ENCODE data around the gene NECAB3. TPM values are rescaled to one million over a fixed set of nuclear protein-coding genes. Genes with fewer than 3 reads are reported as not detected.

The NECAB3 gene
- total and polyA plus RNA-seq, 4 donors: 10.6 to 53.1 (median 23.3) TPM

DNA sequence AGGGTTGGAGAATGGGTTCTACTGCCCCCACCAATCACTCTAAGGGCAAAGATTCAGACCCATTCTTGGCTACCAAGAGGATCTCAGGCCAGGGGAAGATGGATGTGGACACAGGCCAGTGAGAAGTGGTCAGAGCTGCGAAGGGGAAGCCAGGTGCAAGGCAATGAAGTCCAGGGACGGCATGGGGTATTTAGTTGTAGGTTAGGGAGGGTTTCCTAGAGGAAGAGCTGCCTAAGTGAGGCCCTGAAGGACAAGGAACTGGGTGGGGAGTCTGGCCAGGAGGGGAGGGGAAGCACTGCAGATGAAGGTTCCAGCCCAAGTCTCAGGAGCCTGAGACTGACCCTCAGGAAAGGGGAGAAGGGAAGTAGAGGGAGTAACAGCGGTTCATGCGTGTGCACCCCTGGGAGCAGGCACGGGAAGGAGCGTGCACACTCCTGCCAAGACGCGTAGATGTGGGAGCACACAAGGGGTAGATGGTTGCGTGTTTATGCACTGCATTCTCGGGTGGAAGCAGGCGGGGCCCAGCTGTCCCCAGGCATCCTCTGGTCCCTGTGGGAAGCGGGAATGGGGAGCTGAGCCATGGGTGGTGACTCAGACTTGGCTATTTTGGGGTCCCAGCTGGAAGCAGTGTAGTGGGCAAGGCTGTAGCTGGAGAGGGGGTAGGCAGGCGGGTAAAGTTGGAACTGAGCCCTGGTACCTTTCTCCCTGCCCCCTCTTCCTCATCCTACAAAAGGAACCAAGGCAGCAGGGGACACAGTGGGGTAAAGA is 4.2 kb downstream of the NECAB3 start:
- Histone ChIP-seq H3K4me3 (ENCODE audit: low read length in 2 of 2) (no peak overlapping the region), H3K36me3 (ENCODE audit: control insufficient read depth in 1 of 2, insufficient read depth in 2 of 2, low read length in 1 of 2) (no peaks in the 10 kb centered on the region), H3K9me3 (ENCODE audit: control insufficient read depth, low read length) (no peaks in the 10 kb centered on the region), H3K27me3 (ENCODE audit: control insufficient read depth in 1 of 2, insufficient read depth in 2 of 2, low read length in 1 of 2) (no peaks in the 10 kb centered on the region), H3K27ac (ENCODE audit: low read depth in 1 of 2, low read length in 2 of 2) (no peak overlapping the region), H3K4me1 (ENCODE audit: control insufficient read depth in 1 of 2, insufficient read depth in 2 of 2, low read length in 2 of 2) (no peaks in the 10 kb centered on the region)
- WGBS, 2 donors: 38 to 57% methylated on average over 13 of the region's 13 CpGs
- no peak for ATAC-seq (ENCODE audit: low FRiP score)
- DNase-seq: no peak
- intact Hi-C loops (cut with DNase I): loop anchor here in 1 of 2 donors (5.0 kb wide), 2 partner anchors 213 to 253 kb away; no protein-coding TSS in a partner anchor

GRCh38 chr20:33669224-33669623 is 5.0 kb downstream of the NECAB3 start:
- no peaks in the 10 kb centered on the region for H3K9me3 ChIP-seq (ENCODE audit: control insufficient read depth, low read length)
- no peaks in the 10 kb centered on the region for H3K27me3 ChIP-seq (ENCODE audit: control insufficient read depth in 1 of 2, insufficient read depth in 2 of 2, low read length in 1 of 2)
- 89 to 91% methylated on average over 5 of the region's 5 CpGs for WGBS, 2 donors
- ATAC-seq (ENCODE audit: low FRiP score) (no peak), DNase-seq (no peak)
- no peaks in the 10 kb centered on the region for H3K4me1 ChIP-seq (ENCODE audit: control insufficient read depth in 1 of 2, insufficient read depth in 2 of 2, low read length in 2 of 2)
- H3K4me3 ChIP-seq (ENCODE audit: low read length in 2 of 2): no peak overlapping the region
- intact Hi-C loops (cut with DNase I): loop anchor here in 1 of 2 donors (5.0 kb wide), 2 partner anchors 212 to 252 kb away; no protein-coding TSS in a partner anchor
- no peak overlapping the region for H3K27ac ChIP-seq (ENCODE audit: low read depth in 1 of 2, low read length in 2 of 2)
- H3K36me3 ChIP-seq (ENCODE audit: control insufficient read depth in 1 of 2, insufficient read depth in 2 of 2, low read length in 1 of 2): no peaks in the 10 kb centered on the region

DNA sequence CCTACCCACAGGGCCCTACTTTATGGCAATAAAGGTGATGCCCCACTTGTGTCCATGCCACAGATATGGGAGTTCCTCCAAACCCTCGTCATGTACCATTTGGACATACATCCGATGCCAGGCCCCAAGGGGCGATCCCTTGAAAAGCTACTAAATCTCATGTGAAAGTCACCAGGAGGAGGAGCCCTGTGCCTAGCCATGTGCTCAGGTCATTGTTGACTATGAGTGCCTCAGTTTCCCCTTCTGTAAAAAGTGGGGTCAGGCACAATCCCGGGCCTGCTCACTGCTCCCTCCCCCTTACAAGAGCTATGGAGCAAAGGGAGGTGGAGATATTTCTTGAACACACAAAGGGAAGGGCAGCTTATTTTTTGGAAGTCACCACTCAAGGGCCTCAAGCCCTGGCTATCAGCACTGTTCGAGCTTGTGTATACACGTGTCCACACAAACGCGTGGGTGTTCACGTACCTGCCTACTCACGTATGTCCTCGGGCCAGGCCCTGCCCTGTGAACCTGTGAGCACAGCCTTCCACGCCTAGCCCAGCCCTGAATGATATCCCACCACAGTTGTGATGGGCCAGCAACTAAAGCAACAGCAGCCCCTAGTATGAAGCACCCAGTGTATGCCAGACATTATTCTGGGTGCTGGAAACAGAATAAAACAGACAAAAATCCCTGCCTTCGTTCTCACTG is 5.6 kb downstream of the NECAB3 start:
- no peaks in the 10 kb centered on the region for H3K36me3 ChIP-seq (ENCODE audit: control insufficient read depth in 1 of 2, insufficient read depth in 2 of 2, low read length in 1 of 2)
- H3K27me3 ChIP-seq (ENCODE audit: control insufficient read depth in 1 of 2, insufficient read depth in 2 of 2, low read length in 1 of 2): no peaks in the 10 kb centered on the region
- H3K4me3 ChIP-seq (ENCODE audit: low read length in 2 of 2): no peak overlapping the region
- WGBS, 2 donors: 84 to 87% methylated on average over 13 of the region's 13 CpGs
- no peak overlapping the region for H3K27ac ChIP-seq (ENCODE audit: low read depth in 1 of 2, low read length in 2 of 2)
- no peak for DNase-seq
- no peaks in the 10 kb centered on the region for H3K4me1 ChIP-seq (ENCODE audit: control insufficient read depth in 1 of 2, insufficient read depth in 2 of 2, low read length in 2 of 2)
- H3K9me3 ChIP-seq (ENCODE audit: control insufficient read depth, low read length): no peaks in the 10 kb centered on the region
- no peak for ATAC-seq (ENCODE audit: low FRiP score)
- intact Hi-C loops (cut with DNase I): loop anchor here in 1 of 2 donors (5.0 kb wide), 2 partner anchors 211 to 251 kb away; no protein-coding TSS in a partner anchor

DNA sequence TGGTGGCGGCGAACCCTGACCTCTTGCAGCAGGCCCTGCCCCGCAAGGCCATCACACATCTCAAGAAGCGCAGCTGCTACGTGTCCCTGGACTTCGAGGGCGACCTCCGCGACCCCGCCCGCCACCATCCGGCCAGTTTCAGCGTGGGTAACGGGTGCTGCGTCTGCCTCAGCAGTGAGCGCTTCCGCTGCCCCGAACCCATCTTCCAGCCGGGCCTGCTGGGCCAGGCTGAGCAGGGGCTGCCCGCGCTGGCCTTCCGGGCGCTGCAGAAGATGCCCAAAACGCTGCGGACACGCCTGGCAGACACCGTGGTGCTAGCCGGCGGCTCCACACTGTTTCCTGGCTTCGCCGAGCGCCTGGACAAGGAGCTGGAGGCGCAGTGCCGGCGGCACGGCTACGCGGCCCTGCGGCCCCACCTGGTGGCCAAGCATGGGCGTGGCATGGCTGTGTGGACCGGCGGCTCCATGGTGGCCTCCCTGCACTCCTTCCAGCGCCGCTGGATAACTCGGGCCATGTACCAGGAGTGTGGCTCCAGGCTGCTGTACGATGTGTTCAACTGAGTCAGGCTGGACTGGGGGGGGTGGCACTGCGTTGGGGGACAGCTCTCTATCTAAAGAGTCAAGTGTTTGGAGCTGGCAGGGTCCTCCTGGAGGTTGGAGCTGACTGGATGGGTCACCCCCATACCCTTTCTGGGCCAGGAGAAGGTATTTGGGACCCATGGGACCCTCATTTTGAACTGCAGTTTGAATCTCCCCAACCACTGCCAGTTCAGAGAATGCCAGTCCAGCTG is 6.4 kb downstream of the NECAB3 start:
- no peaks in the 10 kb centered on the region for H3K9me3 ChIP-seq (ENCODE audit: control insufficient read depth, low read length)
- no peaks in the 10 kb centered on the region for H3K27me3 ChIP-seq (ENCODE audit: control insufficient read depth in 1 of 2, insufficient read depth in 2 of 2, low read length in 1 of 2)
- peak; percentile 85 for ATAC-seq (ENCODE audit: low FRiP score)
- H3K4me1 ChIP-seq (ENCODE audit: control insufficient read depth in 1 of 2, insufficient read depth in 2 of 2, low read length in 2 of 2): no peaks in the 10 kb centered on the region
- H3K36me3 ChIP-seq (ENCODE audit: control insufficient read depth in 1 of 2, insufficient read depth in 2 of 2, low read length in 1 of 2): no peaks in the 10 kb centered on the region
- peak overlapping the region in 1 of 2 donors; percentile 75 for H3K27ac ChIP-seq (ENCODE audit: low read depth in 1 of 2, low read length in 2 of 2)
- intact Hi-C loops (cut with DNase I): loop anchor here in 1 of 2 donors (5.0 kb wide), 2 partner anchors 211 to 251 kb away; no protein-coding TSS in a partner anchor
- H3K4me3 ChIP-seq (ENCODE audit: low read length in 2 of 2): peak overlapping the region in 1 of 2 donors; percentile 28
- WGBS, 2 donors: 8 to 27% methylated on average over 45 to 47 of the region's 47 CpGs
- DNase-seq: peak; percentile 85 to 92

- no peaks in the 10 kb centered on the region for H3K9me3 ChIP-seq (ENCODE audit: control insufficient read depth, low read length)
- no peaks in the 10 kb centered on the region for H3K27me3 ChIP-seq (ENCODE audit: control insufficient read depth in 1 of 2, insufficient read depth in 2 of 2, low read length in 1 of 2)
- no peaks in the 10 kb centered on the region for H3K4me1 ChIP-seq (ENCODE audit: control insufficient read depth in 1 of 2, insufficient read depth in 2 of 2, low read length in 2 of 2)
- H3K36me3 ChIP-seq (ENCODE audit: control insufficient read depth in 1 of 2, insufficient read depth in 2 of 2, low read length in 1 of 2): no peaks in the 10 kb centered on the region
- H3K27ac ChIP-seq (ENCODE audit: low read depth in 1 of 2, low read length in 2 of 2): peak overlapping the region in 1 of 2 donors; percentile 75
- DNase-seq (peak; percentile 74 to 88), ATAC-seq (ENCODE audit: low FRiP score) (peak; percentile 39)
- intact Hi-C loops (cut with DNase I): loop anchor here in 1 of 2 donors (5.0 kb wide), 2 partner anchors 210 to 250 kb away; no protein-coding TSS in a partner anchor
- WGBS, 2 donors: 3 to 7% methylated on average over 45 to 55 of the region's 55 CpGs
- H3K4me3 ChIP-seq (ENCODE audit: low read length in 2 of 2): peak overlapping the region; percentile 12 to 28
Observed at GRCh38 chr20:33667245-33667675, 7.0 kb downstream of the NECAB3 start.

DNA sequence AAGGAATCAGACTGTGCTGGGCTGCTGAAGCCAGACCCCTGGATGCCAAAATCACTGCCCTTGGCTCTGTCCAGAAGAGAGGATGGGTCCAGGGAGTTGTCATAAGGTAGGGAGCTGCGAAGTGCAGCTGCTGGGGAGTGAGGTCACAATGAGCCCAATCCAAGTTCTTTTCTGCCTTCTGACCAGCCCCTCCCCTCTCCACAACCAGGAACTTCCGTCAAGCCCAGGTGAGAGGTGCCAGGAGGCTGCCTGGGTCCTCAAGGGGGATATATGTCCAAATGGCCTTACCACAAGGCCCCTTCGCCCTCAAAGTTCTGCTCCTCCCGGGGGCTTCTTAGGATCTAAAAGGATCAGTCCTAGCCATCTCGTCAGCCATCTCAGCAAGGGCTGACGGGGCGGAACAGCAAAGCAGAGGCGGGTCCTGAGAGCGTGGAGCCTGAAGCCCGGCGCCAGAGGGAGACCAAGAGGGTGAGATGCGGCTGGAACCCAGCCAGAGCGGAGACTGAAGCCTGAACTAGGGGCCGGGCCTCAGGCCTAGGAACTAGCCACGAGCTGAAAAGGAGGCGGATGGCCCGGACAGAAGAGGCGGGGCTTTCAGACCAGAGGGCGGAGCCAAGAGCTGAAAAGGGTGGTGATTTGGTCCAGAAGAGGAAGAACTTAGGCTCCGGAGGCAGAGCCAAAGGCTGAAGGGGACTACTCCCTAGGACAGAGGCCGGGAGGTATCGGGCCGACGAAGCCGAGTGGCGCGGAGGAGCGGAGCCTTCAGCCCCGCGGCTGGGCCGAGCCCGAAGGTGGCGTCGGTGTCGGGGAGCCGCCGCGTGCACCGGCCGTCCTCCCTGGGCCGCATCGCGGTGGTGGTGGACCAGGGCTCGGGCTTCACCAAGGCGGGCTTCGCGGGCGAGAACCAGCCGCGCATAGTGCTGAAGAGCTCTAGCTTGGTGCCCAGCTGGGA is 7.7 kb downstream of the NECAB3 start, which contains the start of gene ACTL10:
ACTL10 (plus strand) TSS at position 651 of the 952 bp plus-strand sequence. CDS start 555 bp downstream, outside the sequence.
- H3K36me3 ChIP-seq (ENCODE audit: control insufficient read depth in 1 of 2, insufficient read depth in 2 of 2, low read length in 1 of 2): no peaks in the 10 kb centered on the region
- WGBS, 2 donors: 2 to 5% methylated on average over 41 to 50 of the region's 50 CpGs

GRCh38 chr20:33664762-33665144 is 9.5 kb downstream of the NECAB3 start:
- DNase-seq (no peak), ATAC-seq (ENCODE audit: low FRiP score) (no peak)
- Histone ChIP-seq H3K9me3 (ENCODE audit: control insufficient read depth, low read length) (no peaks in the 10 kb centered on the region), H3K4me3 (ENCODE audit: low read length in 2 of 2) (no peak overlapping the region), H3K4me1 (ENCODE audit: control insufficient read depth in 1 of 2, insufficient read depth in 2 of 2, low read length in 2 of 2) (no peaks in the 10 kb centered on the region), H3K27ac (ENCODE audit: low read depth in 1 of 2, low read length in 2 of 2) (peak overlapping the region in 1 of 2 donors; percentile 91), H3K27me3 (ENCODE audit: control insufficient read depth in 1 of 2, insufficient read depth in 2 of 2, low read length in 1 of 2) (no peaks in the 10 kb centered on the region), H3K36me3 (ENCODE audit: control insufficient read depth in 1 of 2, insufficient read depth in 2 of 2, low read length in 1 of 2) (no peaks in the 10 kb centered on the region)
- intact Hi-C loops (cut with DNase I): loop anchor here in 1 of 2 donors (5.0 kb wide), 2 partner anchors 207 to 247 kb away; no protein-coding TSS in a partner anchor
- 95 to 97% methylated on average over 2 of the region's 2 CpGs for WGBS, 2 donors

More for the DNA sequence above, 7.7 kb downstream of the NECAB3 start, which contains the start of gene ACTL10:
- DNase-seq (peak; percentile 99), ATAC-seq (ENCODE audit: low FRiP score) (peak; percentile 87)
- peak within 1 kb of the TSS in 1 of 2 donors; percentile 85 for H3K27ac ChIP-seq (ENCODE audit: low read depth in 1 of 2, low read length in 2 of 2)
- no peaks in the 10 kb centered on the region for H3K9me3 ChIP-seq (ENCODE audit: control insufficient read depth, low read length)
- H3K27me3 ChIP-seq (ENCODE audit: control insufficient read depth in 1 of 2, insufficient read depth in 2 of 2, low read length in 1 of 2): no peaks in the 10 kb centered on the region
- peak within 1 kb of the TSS; percentile 12 to 28 for H3K4me3 ChIP-seq (ENCODE audit: low read length in 2 of 2)
- no peaks in the 10 kb centered on the region for H3K4me1 ChIP-seq (ENCODE audit: control insufficient read depth in 1 of 2, insufficient read depth in 2 of 2, low read length in 2 of 2)
- intact Hi-C loops (cut with DNase I): loop anchor here in 1 of 2 donors (5.0 kb wide), 2 partner anchors 209 to 249 kb away; no protein-coding TSS in a partner anchor
